Testis (tissue), 2 donors: ENCODE results near the gene ERBB4.

ENCODE experiments used
- POLR2A ChIP-seq: fragments of 450-650 bp; IDR thresholded peaks from one replicate; pipeline ENCODE4 v1.6.1; 2017; ENCODE audit warnings: antibody characterized with exemption, mild to moderate bottlenecking, moderate library complexity
- TF ChIP-seq, protein P1 (sequence below), 3 experiments: fragments of 450-650 bp in 2 of 3; fragments of 200-600 bp in 1 of 3; sonication (generic) in 1 of 3; IDR thresholded peaks; one replicate each; pipeline ENCODE4 v1.5.1; 2016 to 2019; ENCODE audit warnings: antibody characterized with exemption in 3 of 3, mild to moderate bottlenecking in 2 of 3, moderate library complexity in 1 of 3

DNA sequence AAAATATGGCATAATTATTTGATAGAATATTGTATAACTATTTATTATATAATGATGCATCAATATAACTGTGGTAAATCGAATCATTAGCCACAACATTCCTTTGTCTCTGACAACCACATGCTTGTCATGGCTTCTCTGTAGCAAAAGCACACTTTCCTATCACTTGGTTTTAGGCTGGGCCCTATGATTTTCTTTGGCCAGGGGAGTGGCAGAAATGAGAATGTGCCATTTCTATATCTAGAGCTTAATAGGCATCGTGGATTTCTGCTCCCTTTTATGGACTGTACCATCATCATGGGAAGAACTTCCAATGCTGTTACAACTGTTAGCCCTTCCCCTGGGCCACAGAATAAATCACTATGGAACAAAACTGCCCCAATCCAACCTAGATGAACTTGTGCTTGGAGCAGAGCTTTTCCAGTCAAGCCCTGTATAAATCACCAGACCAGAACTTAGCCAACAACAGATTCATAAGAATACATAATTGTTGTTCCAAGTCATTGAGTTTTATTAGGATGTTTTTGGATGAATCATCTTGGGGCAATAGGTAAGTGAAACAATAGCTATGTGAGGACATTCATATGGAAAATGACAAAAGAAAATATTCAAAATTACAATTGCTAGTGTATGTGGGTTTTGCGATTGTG, 715.8 kb downstream of the ERBB4 start:
- TF ChIP-seq, protein P1, sequence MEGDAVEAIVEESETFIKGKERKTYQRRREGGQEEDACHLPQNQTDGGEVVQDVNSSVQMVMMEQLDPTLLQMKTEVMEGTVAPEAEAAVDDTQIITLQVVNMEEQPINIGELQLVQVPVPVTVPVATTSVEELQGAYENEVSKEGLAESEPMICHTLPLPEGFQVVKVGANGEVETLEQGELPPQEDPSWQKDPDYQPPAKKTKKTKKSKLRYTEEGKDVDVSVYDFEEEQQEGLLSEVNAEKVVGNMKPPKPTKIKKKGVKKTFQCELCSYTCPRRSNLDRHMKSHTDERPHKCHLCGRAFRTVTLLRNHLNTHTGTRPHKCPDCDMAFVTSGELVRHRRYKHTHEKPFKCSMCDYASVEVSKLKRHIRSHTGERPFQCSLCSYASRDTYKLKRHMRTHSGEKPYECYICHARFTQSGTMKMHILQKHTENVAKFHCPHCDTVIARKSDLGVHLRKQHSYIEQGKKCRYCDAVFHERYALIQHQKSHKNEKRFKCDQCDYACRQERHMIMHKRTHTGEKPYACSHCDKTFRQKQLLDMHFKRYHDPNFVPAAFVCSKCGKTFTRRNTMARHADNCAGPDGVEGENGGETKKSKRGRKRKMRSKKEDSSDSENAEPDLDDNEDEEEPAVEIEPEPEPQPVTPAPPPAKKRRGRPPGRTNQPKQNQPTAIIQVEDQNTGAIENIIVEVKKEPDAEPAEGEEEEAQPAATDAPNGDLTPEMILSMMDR (IDR thresholded peaks at IDR 0.05) = no peak
- no peak for TF ChIP-seq POLR2A
